Left kidney (tissue), 2 donors: Measurements from ENCODE around the gene CNTN4. TPM values are rescaled to one million over a fixed set of nuclear protein-coding genes. Genes with fewer than 3 reads are reported as not detected.

Source experiments
- DNase-seq: peaks from one replicate; pipeline ENCODE4 v3.0.0-alpha.2; 2013
- polyA plus RNA-seq: library from polyadenylated mRNA; unstranded; fragments of 120-200 nt; gene quantifications from one replicate; pipeline ENCODE4 v1.2.1, GENCODE V29; 2013; ENCODE audit not compliant: insufficient read length

CNTN4 gene
- polyA plus RNA-seq, 1 donor: 30.1 TPM

- no peak for DNase-seq
Observed at GRCh38 chr3:2595486-2595885, 496.8 kb downstream of the CNTN4 start.

DNA sequence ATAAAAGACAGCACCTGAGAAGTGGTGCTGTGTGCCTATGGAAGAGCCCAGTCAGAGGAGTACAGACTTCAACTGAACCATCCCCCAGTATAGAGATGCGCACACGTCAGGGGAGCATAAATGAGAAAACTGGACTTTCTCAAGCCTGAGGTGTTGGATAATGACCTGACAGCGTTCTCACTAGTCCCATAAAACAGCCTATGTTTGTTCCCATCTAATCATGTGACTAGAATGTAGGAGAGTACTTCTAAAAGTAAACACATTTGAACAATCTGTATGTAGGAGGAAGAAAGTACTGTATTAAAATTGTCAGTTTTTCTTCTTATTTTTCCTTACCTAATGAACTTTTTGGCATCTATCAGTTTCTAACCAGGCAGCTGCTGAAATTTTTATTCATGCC, 498.9 kb downstream of the CNTN4 start:
- DNase-seq: no peak

DNA sequence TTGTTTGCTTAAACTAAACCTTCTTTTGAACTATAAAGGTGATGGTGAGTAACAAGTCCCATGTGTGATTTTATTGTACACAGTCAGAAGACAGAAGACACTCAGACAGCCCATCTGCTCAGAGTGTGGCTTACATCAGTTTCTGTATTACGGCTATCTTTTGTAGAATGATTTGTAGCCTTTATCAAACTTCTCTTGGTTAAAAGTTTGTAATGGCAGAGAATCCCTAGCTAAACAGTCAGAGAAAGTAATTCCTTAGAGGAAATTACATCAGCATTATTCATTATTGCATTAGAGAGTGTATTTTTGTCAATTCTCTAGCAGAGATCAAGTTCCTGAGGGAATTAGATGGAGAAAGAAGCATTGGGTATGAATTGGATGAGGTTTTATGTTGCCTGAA, 500.8 kb downstream of the CNTN4 start:
- no peak for DNase-seq

- no peak for DNase-seq
Observed at GRCh38 chr3:2603692-2604289, 505.1 kb downstream of the CNTN4 start.

- DNase-seq: no peak
Observed at GRCh38 chr3:2614578-2614977, 515.9 kb downstream of the CNTN4 start.

DNA sequence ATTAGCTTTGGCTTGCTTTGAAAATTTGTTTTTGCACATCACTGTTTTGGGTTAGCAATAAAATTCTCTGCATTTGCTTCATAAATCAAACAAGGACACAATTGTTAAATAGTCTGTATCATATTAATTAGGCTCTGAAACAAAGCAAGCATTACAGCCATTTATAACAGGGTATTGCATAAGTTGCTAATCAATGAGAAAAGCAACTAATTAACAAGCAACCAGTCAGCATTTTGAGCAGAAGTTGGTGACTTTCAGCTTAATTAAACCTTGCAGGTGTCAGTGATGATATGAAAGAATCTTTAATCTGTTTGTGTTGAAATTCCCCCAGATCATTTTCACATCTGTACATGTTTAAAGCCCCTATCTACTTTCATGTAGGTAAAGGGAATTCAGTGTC, 516.4 kb downstream of the CNTN4 start:
- no peak for DNase-seq

DNA sequence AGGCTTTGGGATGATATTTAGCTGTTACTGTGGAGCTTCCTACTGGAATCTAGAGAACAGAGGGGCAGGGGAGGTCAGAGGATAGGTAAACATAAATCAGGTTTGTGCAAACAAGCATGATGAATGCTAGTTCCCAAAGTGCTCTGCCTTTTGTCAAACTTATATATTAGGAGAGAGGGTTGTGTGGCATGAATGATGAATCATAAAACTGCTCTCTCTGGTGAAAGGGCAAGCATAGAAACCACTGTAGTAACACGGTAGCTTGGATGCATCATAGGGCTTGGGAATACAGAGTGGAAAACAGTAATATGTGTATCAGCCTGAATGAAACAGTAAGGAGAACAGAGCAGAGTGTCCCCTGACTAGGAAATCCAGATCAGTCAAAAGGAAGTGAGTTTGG, 524.8 kb downstream of the CNTN4 start:
- no peak for DNase-seq

- no peak for DNase-seq
Observed at GRCh38 chr3:2628117-2628516, 529.5 kb downstream of the CNTN4 start.

- no peak for DNase-seq
Observed at GRCh38 chr3:2635511-2635910, 536.8 kb downstream of the CNTN4 start.

DNA sequence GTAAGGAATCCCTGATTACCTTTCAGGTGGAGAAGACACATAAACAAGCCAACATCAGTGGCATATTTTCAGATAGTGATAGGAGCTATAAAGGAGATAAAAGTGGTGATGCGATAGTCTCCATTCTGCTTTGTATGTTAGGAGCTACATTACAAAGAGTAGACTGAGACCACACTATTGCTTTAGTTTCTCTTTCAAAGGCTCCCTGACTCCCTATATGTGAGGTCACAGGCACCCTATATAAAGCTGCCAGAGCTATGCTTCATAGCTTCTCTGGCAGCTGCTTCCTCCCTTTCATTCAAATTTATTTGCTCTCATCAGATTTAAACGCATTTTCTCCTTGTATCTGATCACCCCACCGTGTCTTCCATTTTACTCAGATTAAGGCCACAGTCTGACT, 544.9 kb downstream of the CNTN4 start:
- DNase-seq: no peak

DNA sequence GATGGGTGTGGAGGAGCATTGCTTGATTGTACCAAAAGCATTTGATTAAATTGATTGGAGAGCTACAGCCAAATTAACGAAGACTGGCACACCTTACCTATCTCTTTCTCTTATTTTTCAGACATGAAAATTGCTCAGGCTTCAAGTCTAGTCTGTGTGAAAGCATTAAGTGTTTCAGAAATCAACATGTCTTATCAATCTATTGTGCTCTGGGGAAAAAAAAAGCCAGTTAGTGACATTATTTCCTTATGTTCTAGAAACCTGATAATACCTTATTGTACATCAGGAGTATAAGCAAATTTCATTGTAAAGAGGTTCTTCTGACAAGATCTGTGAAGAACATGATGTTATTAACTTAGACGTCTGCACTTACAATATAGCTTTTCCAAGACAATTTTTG, 546.3 kb downstream of the CNTN4 start:
- no peak for DNase-seq

- DNase-seq: no peak
Observed at GRCh38 chr3:2650746-2651145, 552.1 kb downstream of the CNTN4 start.

- DNase-seq: no peak
Observed at GRCh38 chr3:2652386-2652785, 553.7 kb downstream of the CNTN4 start.

GRCh38 chr3:2653706-2654105, 555.0 kb downstream of the CNTN4 start:
- no peak for DNase-seq

- DNase-seq: no peak
Observed at GRCh38 chr3:2655229-2655701, 556.6 kb downstream of the CNTN4 start.

- DNase-seq: no peak
Observed at GRCh38 chr3:2656806-2657777, 558.4 kb downstream of the CNTN4 start.

DNA sequence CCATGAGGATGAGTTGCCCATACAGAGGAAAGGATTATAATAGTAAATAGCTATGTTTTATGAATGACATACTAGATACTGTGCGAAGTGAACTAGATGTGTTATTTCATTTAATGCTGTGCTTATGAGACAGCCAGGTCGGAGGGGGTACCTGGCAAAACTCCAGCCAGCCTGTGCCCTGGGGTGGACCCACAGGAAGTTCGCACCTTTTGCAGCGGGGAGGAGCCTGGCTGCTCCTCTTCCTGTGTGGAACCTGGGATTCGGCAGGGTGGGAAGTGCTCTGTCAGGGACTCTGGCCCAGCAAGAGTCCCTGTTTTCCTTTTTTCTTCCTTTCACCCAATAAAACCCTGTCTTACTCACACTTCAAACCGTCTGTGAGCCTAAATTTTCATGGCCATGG, 559.3 kb downstream of the CNTN4 start:
- DNase-seq: no peak

DNA sequence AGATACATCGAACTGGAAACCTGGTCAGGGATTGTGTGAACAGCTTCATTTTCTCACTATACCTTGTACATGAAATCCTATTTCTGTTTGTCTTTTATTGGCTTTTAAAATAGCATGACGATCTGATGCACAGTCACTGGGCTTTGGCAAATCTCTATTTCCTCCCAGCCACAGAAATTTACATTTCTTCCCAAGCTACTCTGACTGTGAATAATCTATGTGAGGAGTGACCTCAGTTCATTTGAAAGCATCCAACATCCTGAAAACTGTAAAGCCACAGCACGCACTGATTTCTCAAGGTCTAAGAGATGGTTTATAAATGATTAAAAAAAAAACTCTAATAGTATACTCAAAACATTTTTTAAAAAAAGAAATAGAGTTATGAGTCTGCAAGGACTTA, 561.2 kb downstream of the CNTN4 start:
- no peak for DNase-seq

DNA sequence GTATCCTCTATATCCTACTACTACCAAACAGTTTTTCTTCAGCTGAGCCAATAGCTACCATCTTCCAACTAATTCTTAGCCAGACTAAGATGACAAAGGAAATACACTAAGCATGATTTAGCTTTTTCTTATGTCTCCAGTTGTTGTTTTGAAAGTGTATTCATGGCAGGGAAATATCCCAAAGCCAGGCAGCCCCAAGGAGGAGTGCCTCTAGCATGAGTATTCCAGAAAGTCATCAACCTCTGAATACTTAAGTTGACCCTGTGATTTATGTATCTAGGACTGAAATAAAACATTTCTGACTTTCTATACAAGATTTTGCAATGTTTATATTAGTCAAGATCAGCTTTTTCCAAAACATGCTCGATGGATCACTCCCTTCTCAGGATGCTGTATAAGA, 562.4 kb downstream of the CNTN4 start:
- no peak for DNase-seq

DNA sequence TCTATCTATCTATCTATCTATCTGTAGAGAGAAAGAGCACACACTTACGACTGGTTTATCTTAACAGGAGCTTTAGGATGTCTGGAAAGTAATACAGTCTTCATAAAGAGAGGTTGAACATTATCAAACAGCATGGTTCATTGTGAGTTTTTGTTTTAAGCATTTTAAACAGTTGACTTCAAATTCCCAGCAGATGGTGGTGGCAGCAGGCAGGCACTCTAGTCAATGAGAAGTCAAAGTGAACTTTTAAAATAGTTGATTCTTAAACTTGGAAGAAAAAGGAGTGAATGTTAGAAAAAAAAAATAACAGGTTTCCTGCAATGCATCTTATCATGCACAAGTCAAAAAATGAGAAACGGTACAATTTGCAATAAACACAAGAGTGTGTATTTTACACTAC, 578.8 kb downstream of the CNTN4 start:
- DNase-seq: no peak

- no peak for DNase-seq
Observed at GRCh38 chr3:2680236-2680635, 581.6 kb downstream of the CNTN4 start.

GRCh38 chr3:2684046-2684445, 585.4 kb downstream of the CNTN4 start:
- DNase-seq: no peak

DNA sequence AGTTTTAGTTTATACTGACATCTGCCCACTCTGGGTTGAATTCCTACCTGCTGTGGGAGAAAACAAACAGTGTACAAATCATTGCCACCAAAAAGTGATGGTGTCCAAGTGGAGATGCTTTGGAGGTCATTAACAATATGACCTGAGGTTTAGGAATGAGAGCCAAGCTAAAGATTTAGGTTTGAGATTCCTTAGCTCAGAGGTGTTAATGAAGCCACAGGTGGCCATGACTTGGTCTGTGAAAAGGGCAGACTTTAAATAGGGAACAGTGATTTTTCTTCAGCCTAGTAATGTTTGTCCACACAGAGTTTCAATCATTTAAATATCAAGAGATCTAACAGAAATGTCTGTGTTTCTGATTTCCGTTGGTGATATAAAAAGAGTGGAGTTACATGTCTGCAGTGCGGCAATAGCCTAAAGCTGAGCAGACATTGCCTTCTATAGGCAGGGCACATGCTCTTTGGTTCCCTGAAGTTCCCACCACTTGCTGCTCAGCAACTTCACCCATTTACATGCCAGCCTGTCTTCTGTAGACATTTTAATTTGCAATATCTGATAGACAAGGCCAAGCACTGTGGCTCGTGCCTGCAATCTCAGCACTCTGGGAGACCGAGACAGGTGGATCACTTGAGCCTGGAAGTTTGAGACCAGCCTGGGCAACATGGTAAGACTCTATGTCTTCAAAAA, 588.3 kb downstream of the CNTN4 start:
- no peak for DNase-seq
